Keratinocyte (primary cell): ENCODE data around the gene GSTO2.

Experiments used
- CTCF ChIP-seq, 3 experiments: IDR thresholded peaks in 1 of 3; conservative IDR thresholded peaks in 1 of 3; optimal IDR thresholded peaks in 1 of 3; 2 replicates in 2 of 3; 3 replicates in 1 of 3; pipeline versions ENCODE3 to v1.5.1; 2011; ENCODE audit warnings: low read length in 3 of 3, mild to moderate bottlenecking in 3 of 3, moderate library complexity in 2 of 3, control low read depth in 1 of 3, inconsistent platforms in 1 of 3; ENCODE audit not compliant: insufficient read depth in 2 of 3; ENCODE audit errors: extremely low read depth in 1 of 3
- EZH2 ChIP-seq: IDR thresholded peaks from one replicate; pipeline ENCODE4 v1.6.1; 2012; ENCODE audit warnings: inconsistent platforms, mild to moderate bottlenecking, low read length, moderate library complexity

- TF ChIP-seq CTCF (optimal IDR thresholded peaks at IDR 0.05 in 1 of 3, IDR thresholded peaks at IDR 0.05 in 1 of 3, conservative IDR thresholded peaks at IDR 0.05 in 1 of 3; ENCODE audit: extremely low read depth in 1 of 3, insufficient read depth in 2 of 3, low read length in 3 of 3) (no peak), EZH2 (no peak)
Observed at GRCh38 chr10:104279550-104280259, 10.7 kb downstream of the GSTO2 start.
